CD4-positive, alpha-beta memory T cell (primary cell): Measurements from ENCODE around the gene SWSAP1. TPM values are rescaled to one million over a fixed set of nuclear protein-coding genes. Genes with fewer than 3 reads are reported as not detected.
A peak's percentile ranks its signal among the peaks of the same experiment; 100 is the strongest.
"Not testable (repeated sequence)": the region's sequence is repeated elsewhere in the genome, so short reads cannot be mapped to it uniquely, and the experiment has no call there.

Experiments used
- CTCF ChIA-PET: fragments of 350-600 bp; sonication (Branson Sonifier 250); formaldehyde crosslinking; loops from one replicate; lab custom pipeline; 2021; ENCODE audit warnings: inconsistent platforms; ENCODE audit not compliant: partially characterized antibody; lab: Charles Lee
- POLR2A ChIA-PET: fragments of 350-600 bp; sonication (Branson Sonifier 250); formaldehyde crosslinking; loops from one replicate; lab custom pipeline; 2021; ENCODE audit not compliant: partially characterized antibody; lab: Charles Lee
- DNase-seq, 5 donors: peaks; one replicate each; pipeline versions ENCODE4 v3.0.0 to v3.0.0-alpha.2; 2020 to 2022; ENCODE audit warnings: mixed read lengths in 1 of 5
- H3K27ac ChIP-seq: one replicate; pipeline ENCODE4 v1.7.0; 2013; ENCODE audit warnings: low read depth, low read length
- H3K27me3 ChIP-seq: 2 replicates; pipeline ENCODE4 v1.7.0; 2013; ENCODE audit warnings: mild to moderate bottlenecking, low read length, moderate library complexity; ENCODE audit not compliant: insufficient read depth
- H3K36me3 ChIP-seq: 2 replicates; pipeline ENCODE4 v1.7.0; 2013; ENCODE audit warnings: mild to moderate bottlenecking, low read length, moderate library complexity; ENCODE audit not compliant: insufficient read depth
- H3K4me1 ChIP-seq: 2 replicates; pipeline ENCODE4 v1.7.0; 2013; ENCODE audit warnings: mild to moderate bottlenecking, low read length, moderate library complexity; ENCODE audit not compliant: insufficient read depth
- H3K4me3 ChIP-seq, 2 donors: one replicate each; pipeline ENCODE4 v1.7.0; 2013; ENCODE audit warnings: low read length in 2 of 2, mild to moderate bottlenecking in 1 of 2
- H3K9me3 ChIP-seq, 2 donors: one replicate each; pipeline ENCODE4 v1.7.0; 2013; ENCODE audit warnings: low read length in 2 of 2, control low read depth in 1 of 2; ENCODE audit not compliant: control insufficient read depth in 1 of 2
- H3K27ac Mint-ChIP-seq, 7 donors: one replicate each; pipeline ENCODE4 v1.8.0; 2020 to 2021; ENCODE audit warnings: mixed read lengths in 7 of 7, mild to moderate bottlenecking in 6 of 7, inconsistent platforms in 3 of 7, moderate library complexity in 3 of 7
- H3K27me3 Mint-ChIP-seq, 2 donors: one replicate each; pipeline ENCODE4 v1.8.0; 2020 to 2021; ENCODE audit warnings: mixed read lengths in 2 of 2
- H3K36me3 Mint-ChIP-seq, 2 donors: one replicate each; pipeline ENCODE4 v1.8.0; 2020 to 2021; ENCODE audit warnings: mixed read lengths in 2 of 2, inconsistent platforms in 1 of 2, mild to moderate bottlenecking in 1 of 2
- H3K4me1 Mint-ChIP-seq, 4 donors: one replicate each; pipeline ENCODE4 v1.8.0; 2020 to 2021; ENCODE audit warnings: mixed read lengths in 4 of 4, mild to moderate bottlenecking in 1 of 4
- H3K4me3 Mint-ChIP-seq, 8 donors: one replicate each; pipeline ENCODE4 v1.8.0; 2020 to 2021; ENCODE audit warnings: mixed read lengths in 8 of 8, mild to moderate bottlenecking in 7 of 8, moderate library complexity in 6 of 8, inconsistent platforms in 3 of 8
- H3K9me3 Mint-ChIP-seq, 8 donors: one replicate each; pipeline ENCODE4 v1.8.0; 2020 to 2021; ENCODE audit warnings: mixed read lengths in 8 of 8, mild to moderate bottlenecking in 5 of 8, inconsistent platforms in 3 of 8, moderate library complexity in 1 of 8
- intact Hi-C: fragments of 100-400 bp; cut with micrococcal nuclease; formaldehyde crosslinking; loops from one replicate; pipeline ENCODE4 v1.15.1; 2023
- polyA plus RNA-seq, 2 donors: library from polyadenylated mRNA; unstranded; fragments of 300-500 nt; fragmentation: Illumina TruSeq; gene quantifications; one replicate each; pipeline ENCODE4 v1.2.3, GENCODE V29; 2021
- total RNA-seq, 2 experiments: library from RNA; stranded (reverse); gene quantifications; one replicate each; pipeline ENCODE4 v1.2.3, GENCODE V29; 2021

Gene SWSAP1
- total and polyA plus RNA-seq, 4 experiments from 2014 or later, result 4.0 to 6.5 (median 5.6) TPM

DNA sequence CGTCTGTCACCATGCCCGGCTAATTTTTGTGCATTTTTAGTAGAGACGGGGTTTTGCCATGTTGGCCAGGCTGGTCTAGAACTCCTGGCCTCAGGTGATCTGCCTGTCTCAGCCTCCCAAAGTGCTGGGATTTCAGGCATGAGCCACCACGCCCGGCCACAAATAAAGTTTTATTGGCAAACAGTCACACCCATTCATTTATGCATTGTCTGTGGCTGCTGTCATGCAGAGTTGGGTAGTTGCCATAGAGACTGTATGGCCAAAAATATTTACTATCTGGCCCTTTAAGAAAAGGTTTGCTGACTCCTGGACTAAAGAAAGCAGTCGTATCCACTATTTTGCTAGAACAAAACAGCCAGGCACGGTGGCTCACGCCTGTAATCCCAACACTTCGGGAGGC, 40.6 kb upstream of the SWSAP1 start:
- Mint-ChIP-seq H3K36me3 (peaks cover 33 to 36% of the 10 kb centered on the region in 2 donors), H3K27ac (peak overlapping the region in 1 of 7 donors; percentile 37), H3K4me1 (peaks cover 12 to 21% (median 17%) of the 10 kb centered on the region in 4 donors)
- intact Hi-C loops, H3K27ac ChIP-seq, H3K27me3 Mint-ChIP-seq, H3K4me3 Mint-ChIP-seq, CTCF ChIA-PET, H3K4me3 ChIP-seq, H3K27me3 ChIP-seq, H3K36me3 ChIP-seq, H3K9me3 ChIP-seq, DNase-seq, H3K9me3 Mint-ChIP-seq: not testable (repeated sequence)
- peaks cover 19% of the 10 kb centered on the region for H3K4me1 ChIP-seq
- POLR2A ChIA-PET, result interaction anchor here (0.8 kb wide), 1 partner anchor 11 kb away, joined by 3 read pairs; no protein-coding TSS in a partner anchor

DNA sequence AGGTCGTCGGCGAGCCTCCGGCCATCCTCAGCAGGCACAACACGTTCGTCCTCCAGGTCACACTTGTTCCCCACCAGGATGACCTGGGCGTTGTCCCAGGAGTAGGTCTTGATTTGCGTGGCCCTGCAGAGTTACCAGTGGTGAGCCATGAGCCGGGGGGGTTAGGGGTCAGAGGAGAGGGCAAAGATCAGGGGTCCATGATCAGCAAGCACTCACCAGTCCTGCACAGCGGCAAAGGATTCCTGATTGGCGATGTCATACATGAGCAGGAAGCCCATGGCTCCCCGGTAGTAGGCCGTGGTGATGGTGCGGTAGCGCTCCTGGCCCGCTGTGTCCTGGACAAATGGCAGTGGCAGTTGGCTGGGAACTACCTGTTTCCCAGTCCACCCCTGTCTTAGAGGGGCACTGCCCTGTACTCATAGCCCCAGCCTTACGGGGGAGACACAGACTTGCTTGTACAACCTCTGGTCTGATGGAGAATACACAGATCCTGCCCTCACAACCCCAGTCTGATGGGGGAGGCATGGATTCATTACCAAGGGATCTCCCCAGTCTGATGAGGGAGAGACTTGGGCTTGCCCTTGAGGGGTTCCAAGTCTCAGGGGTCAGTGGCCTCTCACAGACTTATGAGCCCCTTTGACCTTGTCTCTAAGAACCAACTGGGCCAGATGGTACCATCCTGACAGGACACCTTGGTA, 38.9 kb upstream of the SWSAP1 start:
- peak overlapping the region in 1 of 8 donors; percentile 45 for H3K4me3 Mint-ChIP-seq
- no peak overlapping the region for H3K27ac Mint-ChIP-seq
- POLR2A ChIA-PET, result no interaction called here
- H3K36me3 ChIP-seq, result no peaks in the 10 kb centered on the region
- CTCF ChIA-PET, result no interaction called here
- H3K27me3 ChIP-seq, result no peaks in the 10 kb centered on the region
- H3K27me3 Mint-ChIP-seq, result no peaks in the 10 kb centered on the region
- H3K27ac ChIP-seq, result no peak overlapping the region
- intact Hi-C loops, result no loop called here
- H3K4me1 ChIP-seq, result peaks cover 30% of the 10 kb centered on the region
- H3K9me3 Mint-ChIP-seq, result peaks cover 0 to 2% (median 0%) of the 10 kb centered on the region in 8 donors
- no peaks in the 10 kb centered on the region for H3K9me3 ChIP-seq
- H3K4me1 Mint-ChIP-seq, result peaks cover 16 to 32% (median 24%) of the 10 kb centered on the region in 4 donors
- H3K4me3 ChIP-seq, result no peak overlapping the region
- peaks cover 27 to 31% of the 10 kb centered on the region in 2 donors for H3K36me3 Mint-ChIP-seq
- no peak for DNase-seq

DNA sequence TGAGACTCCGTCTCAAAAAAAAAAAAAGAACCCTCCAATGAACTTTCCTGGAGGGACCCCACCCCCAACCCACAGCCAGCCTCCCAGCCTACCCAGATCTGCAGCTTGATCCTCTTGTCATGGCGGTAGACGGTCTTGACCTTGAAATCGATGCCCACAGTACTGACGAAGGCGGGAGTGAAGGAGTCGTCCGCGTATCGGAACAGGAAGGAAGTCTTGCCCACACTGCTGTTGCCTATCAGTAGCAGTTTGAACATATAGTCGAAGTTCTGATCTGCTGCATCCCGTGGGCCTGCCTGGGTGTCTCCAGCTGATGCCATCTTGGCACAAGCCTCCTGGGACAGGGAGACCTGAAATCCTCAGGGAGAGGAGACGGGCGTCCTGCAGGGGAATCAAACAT, 37.4 kb upstream of the SWSAP1 start:
- Histone ChIP-seq H3K27me3 (no peaks in the 10 kb centered on the region), H3K9me3 (no peaks in the 10 kb centered on the region), H3K36me3 (no peaks in the 10 kb centered on the region), H3K4me1 (peaks cover 30% of the 10 kb centered on the region), H3K27ac (no peak overlapping the region), H3K4me3 (no peak overlapping the region)
- Mint-ChIP-seq H3K4me1 (peaks cover 16 to 32% (median 24%) of the 10 kb centered on the region in 4 donors), H3K27me3 (no peaks in the 10 kb centered on the region), H3K27ac (peak overlapping the region in 4 of 7 donors; percentile 53 to 76 (median 72)), H3K36me3 (peaks cover 24 to 31% of the 10 kb centered on the region in 2 donors), H3K4me3 (peak overlapping the region in 5 of 8 donors; percentile 2 to 78 (median 43)), H3K9me3 (peaks cover 0 to 2% (median 0%) of the 10 kb centered on the region in 8 donors)
- intact Hi-C loops, result no loop called here
- ChIA-PET POLR2A (interaction anchor here (1.5 kb wide), 1 partner anchor 44 kb away, joined by 4 read pairs; no protein-coding TSS in a partner anchor), CTCF (no interaction called here)
- DNase-seq, result no peak

DNA sequence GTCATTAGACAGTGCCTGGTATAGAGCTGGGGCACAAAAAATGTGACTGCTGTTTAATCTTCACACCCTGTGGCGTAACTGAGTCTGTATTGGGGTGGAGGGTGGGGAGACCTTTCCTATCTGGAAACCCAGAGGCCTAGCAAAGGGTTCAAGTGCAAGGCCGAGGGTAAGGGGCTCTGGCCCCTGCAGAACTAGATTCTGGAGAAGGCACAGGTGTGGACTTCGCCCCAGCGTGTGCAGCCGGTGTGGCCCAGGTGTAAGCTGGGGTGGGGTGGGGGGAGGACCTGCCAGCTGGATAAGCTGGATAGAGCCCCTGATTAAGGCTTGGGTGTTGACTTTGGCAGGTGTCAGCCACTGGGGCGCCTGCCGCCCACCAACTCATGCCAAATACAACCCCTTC, 36.3 kb upstream of the SWSAP1 start:
- H3K36me3 Mint-ChIP-seq, result peaks cover 22 to 27% of the 10 kb centered on the region in 2 donors
- no peak overlapping the region for H3K4me3 ChIP-seq

DNA sequence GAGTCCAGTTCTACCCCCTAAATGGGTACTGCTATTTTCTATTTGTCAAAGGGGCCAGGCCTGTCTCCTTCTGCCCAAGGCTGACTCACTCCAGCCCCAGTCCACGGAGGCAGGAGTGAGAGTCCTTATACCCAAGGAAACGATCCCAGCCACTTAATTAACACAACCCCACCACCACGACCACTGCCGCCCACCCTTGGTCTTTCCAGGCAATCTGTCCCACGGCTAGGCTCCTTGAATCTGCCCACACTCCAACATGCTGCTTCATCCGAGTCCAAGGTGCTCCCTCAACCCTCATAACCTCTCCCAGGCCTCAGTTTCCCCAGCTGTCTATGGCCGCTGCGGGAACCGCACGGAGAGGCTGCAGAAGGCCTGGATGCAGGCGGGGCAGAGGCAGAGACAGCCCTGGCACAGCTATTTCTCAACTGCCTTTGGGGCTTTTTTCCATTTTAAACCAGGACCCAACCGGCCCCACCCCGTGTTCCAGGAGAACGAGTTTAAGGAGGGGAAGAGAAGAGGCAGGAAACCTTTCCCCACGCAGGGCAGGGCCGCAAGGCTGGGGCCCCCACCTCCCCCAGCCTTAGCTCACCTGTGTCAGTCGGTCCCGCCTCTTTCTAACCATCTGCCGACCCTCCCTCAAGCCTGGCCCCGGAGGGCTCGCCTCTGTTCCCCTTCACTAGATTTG, 35.8 kb upstream of the SWSAP1 start:
- Mint-ChIP-seq H3K4me1 (peaks cover 16 to 32% (median 24%) of the 10 kb centered on the region in 4 donors), H3K27ac (peak overlapping the region in 5 of 7 donors; percentile 42 to 88 (median 57)), H3K9me3 (peaks cover 0 to 2% (median 0%) of the 10 kb centered on the region in 8 donors), H3K36me3 (peaks cover 20 to 23% of the 10 kb centered on the region in 2 donors), H3K4me3 (peak overlapping the region; percentile 76 to 87 (median 78)), H3K27me3 (no peaks in the 10 kb centered on the region)
- no peaks in the 10 kb centered on the region for H3K36me3 ChIP-seq
- ChIA-PET CTCF (interaction anchor here (0.9 to 1.2 kb wide), 2 partner anchors 14 to 44 kb away, joined by 3 read pairs; no protein-coding TSS in a partner anchor), POLR2A (interaction anchor here (1.0 to 2.1 kb wide), 5 partner anchors 18 to 45 kb away, joined by 3 to 22 read pairs (median 7); partner anchors contain the start of gene SWSAP1)
- H3K4me1 ChIP-seq, result peaks cover 30% of the 10 kb centered on the region
- H3K27ac ChIP-seq, result peak overlapping the region; percentile 33
- H3K4me3 ChIP-seq, result peak overlapping the region in 1 of 2 donors; percentile 44
- intact Hi-C loops, result no loop called here
- DNase-seq, result no peak
- H3K27me3 ChIP-seq, result no peaks in the 10 kb centered on the region
- no peaks in the 10 kb centered on the region for H3K9me3 ChIP-seq

More for the DNA sequence above, 36.3 kb upstream of the SWSAP1 start:
- H3K27ac Mint-ChIP-seq, result peak overlapping the region in 3 of 7 donors; percentile 36 to 74 (median 41)
- no peaks in the 10 kb centered on the region for H3K27me3 Mint-ChIP-seq
- H3K4me3 Mint-ChIP-seq, result peak overlapping the region in 5 of 8 donors; percentile 22 to 79 (median 31)
- peaks cover 16 to 32% (median 24%) of the 10 kb centered on the region in 4 donors for H3K4me1 Mint-ChIP-seq
- Histone ChIP-seq H3K4me1 (peaks cover 30% of the 10 kb centered on the region), H3K9me3 (no peaks in the 10 kb centered on the region), H3K27me3 (no peaks in the 10 kb centered on the region), H3K27ac (no peak overlapping the region), H3K36me3 (no peaks in the 10 kb centered on the region)
- POLR2A ChIA-PET, result interaction anchor here (0.8 to 1.0 kb wide), 2 partner anchors 17 to 42 kb away, joined by 3 to 4 read pairs; no protein-coding TSS in a partner anchor
- no peak for DNase-seq
- H3K9me3 Mint-ChIP-seq, result peaks cover 0 to 2% (median 0%) of the 10 kb centered on the region in 8 donors
- intact Hi-C loops, result no loop called here
- CTCF ChIA-PET, result interaction anchor here (0.9 kb wide), 1 partner anchor 45 kb away, joined by 3 read pairs; no protein-coding TSS in a partner anchor

DNA sequence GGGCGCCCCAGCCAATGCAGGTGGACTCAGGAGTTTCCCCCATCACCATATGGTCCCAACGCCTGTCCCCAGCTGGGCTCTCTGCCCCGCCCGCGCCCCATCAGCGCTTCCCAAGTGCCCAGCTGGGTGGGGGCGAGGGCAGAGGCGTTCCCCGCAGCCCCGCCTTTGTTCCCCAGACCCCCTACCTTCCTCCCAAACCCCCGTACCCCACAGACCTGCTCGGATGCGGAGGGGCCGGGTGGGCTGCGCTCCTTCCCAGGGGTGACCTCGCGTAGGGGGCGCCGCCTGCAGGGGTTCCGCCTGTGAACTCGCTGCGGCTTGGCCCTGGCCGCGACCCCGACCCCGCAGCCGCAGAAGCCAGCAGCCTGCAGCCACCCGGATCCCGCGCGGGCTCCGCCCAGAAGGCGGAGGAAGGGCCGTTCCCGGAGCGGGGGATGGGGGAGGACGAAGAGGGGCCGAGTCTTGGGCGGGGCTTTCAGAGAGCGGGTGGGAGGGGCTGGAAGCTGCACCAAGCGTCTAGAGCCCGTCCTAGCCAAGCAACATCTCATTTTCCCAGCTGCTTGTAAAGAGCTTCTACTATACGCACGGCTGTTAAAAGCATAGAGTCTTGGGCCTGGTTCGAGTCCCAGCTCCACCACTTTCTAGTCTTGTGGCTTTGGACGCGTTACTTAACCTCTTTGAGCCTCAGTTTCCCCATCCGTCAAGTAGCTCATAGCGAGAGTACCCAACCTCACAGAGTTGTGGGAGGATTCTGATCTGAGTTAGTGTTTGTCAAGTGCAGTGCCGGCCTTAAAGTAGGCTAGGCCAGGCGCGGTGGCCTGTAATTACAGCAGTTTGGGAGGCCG, 35.0 kb upstream of the SWSAP1 start, which contains the start of gene RAB3D:
Gene RAB3D, minus strand, starts transcription at position 404 of the 845 bp plus-strand sequence. CDS start 2,258 bp downstream, outside the sequence.
- Mint-ChIP-seq H3K9me3 (peaks cover 0 to 2% (median 0%) of the 10 kb centered on the region in 8 donors), H3K27ac (peak within 1 kb of the TSS; percentile 3 to 88 (median 71)), H3K27me3 (no peaks in the 10 kb centered on the region), H3K36me3 (peaks cover 14 to 17% of the 10 kb centered on the region in 2 donors), H3K4me1 (peaks cover 16 to 35% (median 27%) of the 10 kb centered on the region in 4 donors), H3K4me3 (peak within 1 kb of the TSS; percentile 76 to 87 (median 82))
- no peaks in the 10 kb centered on the region for H3K27me3 ChIP-seq
- CTCF ChIA-PET, result interaction anchor here (1.0 to 1.4 kb wide), 3 partner anchors 15 to 143 kb away, joined by 3 to 5 read pairs (median 5); no protein-coding TSS in a partner anchor
- intact Hi-C loops, result no loop called here
- POLR2A ChIA-PET, result interaction anchor here (1.0 to 2.1 kb wide), 5 partner anchors 18 to 44 kb away, joined by 3 to 22 read pairs (median 7); partner anchors contain the start of gene SWSAP1
- DNase-seq, result peak; percentile 52 to 73 (median 57)
- H3K27ac ChIP-seq, result peak within 1 kb of the TSS; percentile 33
- peak within 1 kb of the TSS; percentile 44 to 54 for H3K4me3 ChIP-seq
- H3K36me3 ChIP-seq, result no peaks in the 10 kb centered on the region
- peaks cover 30% of the 10 kb centered on the region for H3K4me1 ChIP-seq
- H3K9me3 ChIP-seq, result no peaks in the 10 kb centered on the region
